Panc1 (cell line): ENCODE measurements around the gene RIC8B. TPM values are rescaled to one million over a fixed set of nuclear protein-coding genes. Genes with fewer than 3 reads are reported as not detected.

ENCODE experiments used
- ATAC-seq: fragments of 200-7000 bp; cut with Tn5 transposase; 2 replicates; pipeline ENCODE4 v1.9.1; 2020; ENCODE audit warnings: mild to moderate bottlenecking, moderate library complexity
- BruUV-seq: library from RNA; stranded (reverse); fragments of 400-500 nt; replicated peaks from 2 replicates; lab custom pipeline; 2021; lab: Mats Ljungman, UMichigan
- CTCF ChIA-PET: fragments of 300-600 bp; sonication (Branson Sonifier 250); formaldehyde crosslinking; loops from one replicate; lab custom pipeline; 2022; ENCODE audit warnings: antibody characterized with exemption; lab: Charles Lee
- POLR2A ChIA-PET: fragments of 300-600 bp; sonication (Branson Sonifier 250); formaldehyde crosslinking; loops from one replicate; lab custom pipeline; 2022; ENCODE audit warnings: antibody characterized with exemption; lab: Charles Lee
- DNase-seq: peaks from one replicate; pipeline ENCODE4 v3.0.0-alpha.2; 2010; ENCODE audit warnings: low read depth, low spot score
- H3K27ac ChIP-seq: 2 replicates; pipeline ENCODE4 v1.5.1; 2011; ENCODE audit warnings: mild to moderate bottlenecking, low read length, inconsistent platforms
- H3K27me3 ChIP-seq: fragments of 200-500 bp; sonication (Bioruptor generic); 2 replicates; pipeline ENCODE4 v1.6.0; 2014; ENCODE audit warnings: low read length, inconsistent platforms; ENCODE audit not compliant: control insufficient read depth, insufficient read depth
- H3K36me3 ChIP-seq: fragments of 200-500 bp; sonication (Bioruptor generic); 2 replicates; pipeline ENCODE4 v1.5.1; 2014; ENCODE audit warnings: inconsistent platforms, mild to moderate bottlenecking, low read length, moderate library complexity; ENCODE audit not compliant: control insufficient read depth, insufficient read depth
- H3K4me1 ChIP-seq: 2 replicates; pipeline ENCODE4 v1.5.1; 2011; ENCODE audit warnings: inconsistent platforms, mild to moderate bottlenecking, low read length, moderate library complexity; ENCODE audit not compliant: control insufficient read depth, insufficient read depth
- H3K4me3 ChIP-seq, 2 experiments: 2 replicates each; pipeline ENCODE4 v1.5.1; 2011 to 2012; ENCODE audit warnings: low read depth in 2 of 2, low read length in 2 of 2, mild to moderate bottlenecking in 2 of 2, inconsistent platforms in 1 of 2, moderate library complexity in 1 of 2
- H3K9me3 ChIP-seq: fragments of 200-500 bp; sonication (Bioruptor generic); 2 replicates; pipeline ENCODE4 v1.5.1; 2014; ENCODE audit warnings: low read depth, mild to moderate bottlenecking, inconsistent platforms, low read length, moderate library complexity; ENCODE audit not compliant: control insufficient read depth, insufficient read depth
- POLR2AphosphoS5 ChIP-seq: IDR thresholded peaks from 2 replicates; pipeline ENCODE4 v1.6.1; 2012; ENCODE audit warnings: mild to moderate bottlenecking, low read depth, low read length, moderate library complexity
- SIN3A ChIP-seq: IDR thresholded peaks from 2 replicates; pipeline ENCODE4 v1.6.1; 2012; ENCODE audit warnings: low read depth, mild to moderate bottlenecking, low read length, moderate library complexity, borderline replicate concordance; ENCODE audit not compliant: insufficient read depth
- TCF7L2 ChIP-seq: IDR thresholded peaks from 2 replicates; pipeline ENCODE4 v1.6.1; 2011; ENCODE audit warnings: mild to moderate bottlenecking, low read depth, low read length, inconsistent platforms
- in situ Hi-C: cut with HindIII; loops from 2 replicates; pipeline ENCODE4 v1.10.0; 2016; ENCODE audit warnings: low sequenced_read_pairs, low pct_unique_long_range_greater_than_20kb
- intact Hi-C: fragments of 100-400 bp; cut with micrococcal nuclease; formaldehyde crosslinking; loops from one replicate; pipeline ENCODE4 v1.10.0; 2022; ENCODE audit not compliant: unreplicated experiment
- total RNA-seq: library from RNA; stranded (reverse); gene quantifications from one replicate; pipeline ENCODE4 v1.2.1, GENCODE V29; 2021; ENCODE audit not compliant: unreplicated experiment
- TF ChIP-seq, protein P1 (sequence below), 2 experiments: IDR thresholded peaks; 2 replicates each; pipeline ENCODE4 v1.6.1; 2011 to 2012; ENCODE audit warnings: low read depth in 2 of 2, control low read depth in 1 of 2, low read length in 1 of 2, mild to moderate bottlenecking in 1 of 2, moderate library complexity in 1 of 2; ENCODE audit not compliant: insufficient read depth in 1 of 2
- TF ChIP-seq, protein P2 (sequence below): fragments of 450-650 bp; IDR thresholded peaks from 2 replicates; pipeline ENCODE4 v1.5.1; 2017; ENCODE audit warnings: mild to moderate bottlenecking

The RIC8B gene
- total RNA-seq, 1 experiment from 2014 or later, result 16.1 TPM

GRCh38 chr12:106897981-106898901 is 123.8 kb downstream of the RIC8B start:
- BruUV-seq, result no TSS peak

GRCh38 chr12:106900554-106900953 is 126.1 kb downstream of the RIC8B start:
- intact Hi-C loops, result no loop called here
- ATAC-seq (no peak), DNase-seq (no peak)
- ChIA-PET CTCF (no interaction called here), POLR2A (no interaction called here)
- BruUV-seq, result no TSS peak
- TF ChIP-seq, protein P1, sequence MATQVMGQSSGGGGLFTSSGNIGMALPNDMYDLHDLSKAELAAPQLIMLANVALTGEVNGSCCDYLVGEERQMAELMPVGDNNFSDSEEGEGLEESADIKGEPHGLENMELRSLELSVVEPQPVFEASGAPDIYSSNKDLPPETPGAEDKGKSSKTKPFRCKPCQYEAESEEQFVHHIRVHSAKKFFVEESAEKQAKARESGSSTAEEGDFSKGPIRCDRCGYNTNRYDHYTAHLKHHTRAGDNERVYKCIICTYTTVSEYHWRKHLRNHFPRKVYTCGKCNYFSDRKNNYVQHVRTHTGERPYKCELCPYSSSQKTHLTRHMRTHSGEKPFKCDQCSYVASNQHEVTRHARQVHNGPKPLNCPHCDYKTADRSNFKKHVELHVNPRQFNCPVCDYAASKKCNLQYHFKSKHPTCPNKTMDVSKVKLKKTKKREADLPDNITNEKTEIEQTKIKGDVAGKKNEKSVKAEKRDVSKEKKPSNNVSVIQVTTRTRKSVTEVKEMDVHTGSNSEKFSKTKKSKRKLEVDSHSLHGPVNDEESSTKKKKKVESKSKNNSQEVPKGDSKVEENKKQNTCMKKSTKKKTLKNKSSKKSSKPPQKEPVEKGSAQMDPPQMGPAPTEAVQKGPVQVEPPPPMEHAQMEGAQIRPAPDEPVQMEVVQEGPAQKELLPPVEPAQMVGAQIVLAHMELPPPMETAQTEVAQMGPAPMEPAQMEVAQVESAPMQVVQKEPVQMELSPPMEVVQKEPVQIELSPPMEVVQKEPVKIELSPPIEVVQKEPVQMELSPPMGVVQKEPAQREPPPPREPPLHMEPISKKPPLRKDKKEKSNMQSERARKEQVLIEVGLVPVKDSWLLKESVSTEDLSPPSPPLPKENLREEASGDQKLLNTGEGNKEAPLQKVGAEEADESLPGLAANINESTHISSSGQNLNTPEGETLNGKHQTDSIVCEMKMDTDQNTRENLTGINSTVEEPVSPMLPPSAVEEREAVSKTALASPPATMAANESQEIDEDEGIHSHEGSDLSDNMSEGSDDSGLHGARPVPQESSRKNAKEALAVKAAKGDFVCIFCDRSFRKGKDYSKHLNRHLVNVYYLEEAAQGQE (IDR thresholded peaks at IDR 0.05; ENCODE audit: insufficient read depth in 1 of 2, low read depth in 2 of 2, low read length in 1 of 2), result no peak
- TF ChIP-seq POLR2AphosphoS5 (no peak), SIN3A (no peak)
- TF ChIP-seq, protein P2, sequence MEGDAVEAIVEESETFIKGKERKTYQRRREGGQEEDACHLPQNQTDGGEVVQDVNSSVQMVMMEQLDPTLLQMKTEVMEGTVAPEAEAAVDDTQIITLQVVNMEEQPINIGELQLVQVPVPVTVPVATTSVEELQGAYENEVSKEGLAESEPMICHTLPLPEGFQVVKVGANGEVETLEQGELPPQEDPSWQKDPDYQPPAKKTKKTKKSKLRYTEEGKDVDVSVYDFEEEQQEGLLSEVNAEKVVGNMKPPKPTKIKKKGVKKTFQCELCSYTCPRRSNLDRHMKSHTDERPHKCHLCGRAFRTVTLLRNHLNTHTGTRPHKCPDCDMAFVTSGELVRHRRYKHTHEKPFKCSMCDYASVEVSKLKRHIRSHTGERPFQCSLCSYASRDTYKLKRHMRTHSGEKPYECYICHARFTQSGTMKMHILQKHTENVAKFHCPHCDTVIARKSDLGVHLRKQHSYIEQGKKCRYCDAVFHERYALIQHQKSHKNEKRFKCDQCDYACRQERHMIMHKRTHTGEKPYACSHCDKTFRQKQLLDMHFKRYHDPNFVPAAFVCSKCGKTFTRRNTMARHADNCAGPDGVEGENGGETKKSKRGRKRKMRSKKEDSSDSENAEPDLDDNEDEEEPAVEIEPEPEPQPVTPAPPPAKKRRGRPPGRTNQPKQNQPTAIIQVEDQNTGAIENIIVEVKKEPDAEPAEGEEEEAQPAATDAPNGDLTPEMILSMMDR, result no peak
- Histone ChIP-seq H3K27ac (no peak overlapping the region), H3K36me3 (no peaks in the 10 kb centered on the region), H3K4me1 (peaks cover 4% of the 10 kb centered on the region; the same call in 1 of the 2 replicates), H3K27me3 (peaks cover 10% of the 10 kb centered on the region; the same call in 1 of the 2 replicates), H3K9me3 (no peaks in the 10 kb centered on the region), H3K4me3 (no peak overlapping the region)
- in situ Hi-C loops, result no loop called here

More at GRCh38 chr12:106897981-106898901, 123.8 kb downstream of the RIC8B start:
- intact Hi-C loops, result no loop called here
- peaks cover 3% of the 10 kb centered on the region; the same call in 1 of the 2 replicates for H3K4me1 ChIP-seq
- CTCF ChIA-PET, result interaction anchor here (1.3 kb wide), 1 partner anchor 57 kb away, joined by 3 read pairs; no protein-coding TSS in a partner anchor
- no peak for TF ChIP-seq POLR2AphosphoS5
- TF ChIP-seq TCF7L2, result no peak
- TF ChIP-seq, protein P2, result no peak
- TF ChIP-seq, protein P1 (IDR thresholded peaks at IDR 0.05; ENCODE audit: insufficient read depth in 1 of 2, low read depth in 2 of 2, low read length in 1 of 2), result no peak
- TF ChIP-seq SIN3A, result no peak
- no peaks in the 10 kb centered on the region for H3K9me3 ChIP-seq
- ATAC-seq (no peak), DNase-seq (no peak)
- no peak overlapping the region for H3K4me3 ChIP-seq
- H3K27ac ChIP-seq, result no peak overlapping the region
- H3K36me3 ChIP-seq, result no peaks in the 10 kb centered on the region
- POLR2A ChIA-PET, result no interaction called here
- in situ Hi-C loops, result no loop called here
- H3K27me3 ChIP-seq, result peaks cover 4% of the 10 kb centered on the region; the same call in 1 of the 2 replicates
